Dendritic cell treated with granulocyte-macrophage colony-stimulating factor and Interleukin-4, amounts not matched to agents 40 ng/mL and 50 ng/mL, for 4 days (primary cell): Measurements from ENCODE around the gene ITGA2.
A peak's percentile ranks its signal among the peaks of the same experiment; 100 is the strongest.
"Not testable (repeated sequence)": the region's sequence is repeated elsewhere in the genome, so short reads cannot be mapped to it uniquely, and the experiment has no call there.

ENCODE experiments used
- H3K27ac Mint-ChIP-seq: one replicate; pipeline ENCODE4 v1.8.0; 2022; ENCODE audit warnings: mild to moderate bottlenecking, mixed read lengths
- H3K27me3 Mint-ChIP-seq: one replicate; pipeline ENCODE4 v1.8.0; 2022; ENCODE audit warnings: mild to moderate bottlenecking, mixed read lengths
- H3K36me3 Mint-ChIP-seq: one replicate; pipeline ENCODE4 v1.8.0; 2022; ENCODE audit warnings: low read depth, mixed read lengths
- H3K4me1 Mint-ChIP-seq: one replicate; pipeline ENCODE4 v1.8.0; 2022; ENCODE audit warnings: low read depth, mixed read lengths
- H3K4me3 Mint-ChIP-seq: one replicate; pipeline ENCODE4 v1.8.0; 2022; ENCODE audit warnings: mild to moderate bottlenecking, moderate library complexity, mixed read lengths
- H3K9me3 Mint-ChIP-seq: one replicate; pipeline ENCODE4 v1.8.0; 2022; ENCODE audit warnings: mixed read lengths
- intact Hi-C: fragments of 100-400 bp; cut with micrococcal nuclease; formaldehyde crosslinking; loops from one replicate; pipeline ENCODE4 v1.15.0; 2022

ITGA2 gene

GRCh38 chr5:53095931-53096525 is 106.9 kb downstream of the ITGA2 start:
- no peaks in the 10 kb centered on the region for H3K9me3 Mint-ChIP-seq
- H3K27ac Mint-ChIP-seq: no peak overlapping the region
- no peak overlapping the region for H3K4me3 Mint-ChIP-seq
- no peaks in the 10 kb centered on the region for H3K4me1 Mint-ChIP-seq
- intact Hi-C loops: loop anchor here (1.0 to 2.0 kb wide), 2 partner anchors 148 to 1123 kb away; no protein-coding TSS in a partner anchor
- H3K36me3 Mint-ChIP-seq: peaks cover 36% of the 10 kb centered on the region
- no peaks in the 10 kb centered on the region for H3K27me3 Mint-ChIP-seq

- Mint-ChIP-seq H3K36me3 (peaks cover 61% of the 10 kb centered on the region), H3K27me3 (no peaks in the 10 kb centered on the region), H3K4me3 (no peak overlapping the region), H3K9me3 (no peaks in the 10 kb centered on the region), H3K27ac (no peak overlapping the region), H3K4me1 (peaks cover 5% of the 10 kb centered on the region)
- intact Hi-C loops: no loop called here
Observed at GRCh38 chr5:53099546-53099945, 110.4 kb downstream of the ITGA2 start.

- Mint-ChIP-seq H3K27ac (no peak overlapping the region), H3K36me3 (peaks cover 61% of the 10 kb centered on the region), H3K4me1 (peaks cover 5% of the 10 kb centered on the region), H3K4me3 (no peak overlapping the region), H3K9me3 (no peaks in the 10 kb centered on the region), H3K27me3 (no peaks in the 10 kb centered on the region)
- intact Hi-C loops: no loop called here
Observed at GRCh38 chr5:53100606-53101005, 111.5 kb downstream of the ITGA2 start.

- H3K4me3 Mint-ChIP-seq: no peak overlapping the region
- peaks cover 34% of the 10 kb centered on the region for H3K36me3 Mint-ChIP-seq
- peaks cover 13% of the 10 kb centered on the region for H3K4me1 Mint-ChIP-seq
- H3K9me3 Mint-ChIP-seq: no peaks in the 10 kb centered on the region
- no peak overlapping the region for H3K27ac Mint-ChIP-seq
- no peaks in the 10 kb centered on the region for H3K27me3 Mint-ChIP-seq
- intact Hi-C loops: loop anchor here (5.0 kb wide), 1 partner anchor 1207 kb away; the partner anchor contains the start of gene ARL15
Observed at GRCh38 chr5:53105611-53106300, 116.6 kb downstream of the ITGA2 start.

GRCh38 chr5:53109056-53109442 is 119.9 kb downstream of the ITGA2 start:
- intact Hi-C loops: loop anchor here (5.0 kb wide), 1 partner anchor 1203 kb away; the partner anchor contains the start of gene ARL15
- Mint-ChIP-seq H3K36me3 (peaks cover 10% of the 10 kb centered on the region), H3K4me3 (peak overlapping the region; percentile 79), H3K27ac (peak overlapping the region; percentile 81), H3K27me3 (no peaks in the 10 kb centered on the region), H3K4me1 (peaks cover 10% of the 10 kb centered on the region), H3K9me3 (no peaks in the 10 kb centered on the region)

- intact Hi-C loops: loop anchor here (5.0 kb wide), 1 partner anchor 1203 kb away; the partner anchor contains the start of gene ARL15
- Mint-ChIP-seq H3K27ac (peak within 1 kb of the TSS; percentile 81), H3K36me3 (peaks cover 10% of the 10 kb centered on the region), H3K9me3 (no peaks in the 10 kb centered on the region), H3K4me1 (peaks cover 10% of the 10 kb centered on the region), H3K27me3 (no peaks in the 10 kb centered on the region), H3K4me3 (peak within 1 kb of the TSS; percentile 79)
Observed at GRCh38 chr5:53109443-53110127, 120.4 kb downstream of the ITGA2 start, which contains the start of gene MOCS2. Gene MOCS2 (minus strand): TSS chr5:53109757. CDS start chr5:53107174, 2,583 bp downstream.

- intact Hi-C loops: no loop called here
- H3K4me3 Mint-ChIP-seq: peak overlapping the region; percentile 79
- peaks cover 10% of the 10 kb centered on the region for H3K4me1 Mint-ChIP-seq
Observed at GRCh38 chr5:53110156-53110555, 121.0 kb downstream of the ITGA2 start.

GRCh38 chr5:53111139-53111538 is 122.0 kb downstream of the ITGA2 start:
- no peak overlapping the region for H3K4me3 Mint-ChIP-seq
- H3K4me1 Mint-ChIP-seq: peaks cover 10% of the 10 kb centered on the region
- peaks cover 10% of the 10 kb centered on the region for H3K36me3 Mint-ChIP-seq
- H3K9me3 Mint-ChIP-seq: no peaks in the 10 kb centered on the region
- intact Hi-C loops: no loop called here
- H3K27ac Mint-ChIP-seq: no peak overlapping the region
- H3K27me3 Mint-ChIP-seq: no peaks in the 10 kb centered on the region

More at GRCh38 chr5:53110156-53110555, 121.0 kb downstream of the ITGA2 start:
- Mint-ChIP-seq H3K9me3 (no peaks in the 10 kb centered on the region), H3K27me3 (no peaks in the 10 kb centered on the region), H3K36me3 (peaks cover 10% of the 10 kb centered on the region), H3K27ac (peak overlapping the region; percentile 81)

- H3K27me3 Mint-ChIP-seq, H3K4me3 Mint-ChIP-seq, H3K27ac Mint-ChIP-seq, H3K9me3 Mint-ChIP-seq, intact Hi-C loops, H3K36me3 Mint-ChIP-seq, H3K4me1 Mint-ChIP-seq: not testable (repeated sequence)
Observed at GRCh38 chr5:53112307-53112706, 123.2 kb downstream of the ITGA2 start.

- H3K4me3 Mint-ChIP-seq: no peak overlapping the region
- H3K4me1 Mint-ChIP-seq: peaks cover 10% of the 10 kb centered on the region
- H3K27ac Mint-ChIP-seq: no peak overlapping the region
- H3K36me3 Mint-ChIP-seq: no peaks in the 10 kb centered on the region
- H3K9me3 Mint-ChIP-seq: no peaks in the 10 kb centered on the region
- intact Hi-C loops: no loop called here
- no peaks in the 10 kb centered on the region for H3K27me3 Mint-ChIP-seq
Observed at GRCh38 chr5:53112909-53113308, 123.8 kb downstream of the ITGA2 start.

GRCh38 chr5:53113947-53114346 is 124.8 kb downstream of the ITGA2 start:
- peaks cover 2% of the 10 kb centered on the region for H3K27me3 Mint-ChIP-seq
- peaks cover 10% of the 10 kb centered on the region for H3K4me1 Mint-ChIP-seq
- no peak overlapping the region for H3K4me3 Mint-ChIP-seq
- H3K27ac Mint-ChIP-seq: no peak overlapping the region
- H3K9me3 Mint-ChIP-seq: no peaks in the 10 kb centered on the region
- intact Hi-C loops: no loop called here
- H3K36me3 Mint-ChIP-seq: no peaks in the 10 kb centered on the region

GRCh38 chr5:53114988-53115387 is 125.8 kb downstream of the ITGA2 start:
- Mint-ChIP-seq H3K9me3 (no peaks in the 10 kb centered on the region), H3K27me3 (peaks cover 2% of the 10 kb centered on the region), H3K4me3 (no peak overlapping the region), H3K27ac (no peak overlapping the region), H3K4me1 (peaks cover 8% of the 10 kb centered on the region), H3K36me3 (no peaks in the 10 kb centered on the region)
- intact Hi-C loops: no loop called here

- no peak overlapping the region for H3K27ac Mint-ChIP-seq
- intact Hi-C loops: no loop called here
- no peaks in the 10 kb centered on the region for H3K4me1 Mint-ChIP-seq
- peaks cover 2% of the 10 kb centered on the region for H3K27me3 Mint-ChIP-seq
- no peak overlapping the region for H3K4me3 Mint-ChIP-seq
- H3K36me3 Mint-ChIP-seq: no peaks in the 10 kb centered on the region
- H3K9me3 Mint-ChIP-seq: no peaks in the 10 kb centered on the region
Observed at GRCh38 chr5:53116597-53116996, 127.4 kb downstream of the ITGA2 start.

GRCh38 chr5:53118879-53119278 is 129.7 kb downstream of the ITGA2 start:
- H3K9me3 Mint-ChIP-seq: no peaks in the 10 kb centered on the region
- H3K27ac Mint-ChIP-seq: no peak overlapping the region
- no peak overlapping the region for H3K4me3 Mint-ChIP-seq
- H3K36me3 Mint-ChIP-seq: no peaks in the 10 kb centered on the region
- no peaks in the 10 kb centered on the region for H3K4me1 Mint-ChIP-seq
- intact Hi-C loops: no loop called here
- peaks cover 6% of the 10 kb centered on the region for H3K27me3 Mint-ChIP-seq
